Amniotic stem cell (primary cell): ENCODE measurements around the gene SELENOP.
A peak's percentile ranks its signal among the peaks of the same experiment; 100 is the strongest.

Source experiments
- DNase-seq: peaks from one replicate; lab custom pipeline; 2025; lab: John Stamatoyannopoulos, UW

SELENOP gene

GRCh38 chr5:42798284-42799240, 13.1 kb downstream of the SELENOP start:
- no peak for DNase-seq

DNA sequence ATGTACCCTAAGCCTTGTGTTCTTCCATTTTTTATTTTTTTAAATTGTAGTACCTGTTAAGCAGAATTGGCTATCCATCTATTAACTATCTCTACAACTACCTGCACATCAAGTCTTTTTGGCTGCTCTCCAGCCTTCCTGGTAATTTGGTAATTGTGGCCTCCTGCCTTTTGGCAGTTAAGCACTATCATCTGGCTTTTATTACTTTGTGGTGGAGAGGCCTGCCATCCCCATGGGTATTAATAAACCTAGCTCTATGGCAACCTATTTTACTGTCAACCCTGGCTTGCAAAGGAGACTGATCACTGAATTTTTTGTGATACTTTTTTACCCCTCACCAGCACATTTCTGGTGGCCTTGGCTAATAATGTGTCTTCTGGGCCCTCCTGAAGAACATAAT, 20.5 kb downstream of the SELENOP start:
- no peak for DNase-seq

DNA sequence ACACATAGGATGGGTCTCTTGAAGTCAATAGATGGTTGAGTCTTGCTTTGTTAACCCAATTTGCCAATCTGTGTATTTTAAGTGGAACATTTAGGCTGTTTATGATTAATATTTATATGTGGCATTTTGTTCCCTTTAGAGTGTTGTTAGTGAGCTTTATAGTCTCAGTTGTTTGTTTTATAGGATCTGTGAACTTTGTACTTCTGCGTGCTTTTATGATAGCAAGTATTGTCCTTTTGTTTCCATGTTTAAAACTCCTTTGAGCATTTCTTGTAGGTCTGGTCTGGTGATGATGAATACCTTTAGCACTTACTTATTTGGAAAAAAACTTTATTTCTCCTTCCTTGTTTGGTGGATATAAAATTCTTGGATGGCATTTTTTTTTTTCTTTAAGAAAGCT, 23.8 kb downstream of the SELENOP start:
- DNase-seq = no peak

GRCh38 chr5:42787073-42787472, 24.6 kb downstream of the SELENOP start:
- DNase-seq = no peak

- no peak for DNase-seq
Measured at GRCh38 chr5:42785756-42786155, 25.9 kb downstream of the SELENOP start.

GRCh38 chr5:42784132-42784531, 27.6 kb downstream of the SELENOP start:
- DNase-seq = no peak

- no peak for DNase-seq
Measured at GRCh38 chr5:42781584-42781983, 30.1 kb downstream of the SELENOP start.

GRCh38 chr5:42779083-42779482, 32.6 kb downstream of the SELENOP start:
- no peak for DNase-seq

- DNase-seq = no peak
Measured at GRCh38 chr5:42772265-42772993, 39.3 kb downstream of the SELENOP start.

DNA sequence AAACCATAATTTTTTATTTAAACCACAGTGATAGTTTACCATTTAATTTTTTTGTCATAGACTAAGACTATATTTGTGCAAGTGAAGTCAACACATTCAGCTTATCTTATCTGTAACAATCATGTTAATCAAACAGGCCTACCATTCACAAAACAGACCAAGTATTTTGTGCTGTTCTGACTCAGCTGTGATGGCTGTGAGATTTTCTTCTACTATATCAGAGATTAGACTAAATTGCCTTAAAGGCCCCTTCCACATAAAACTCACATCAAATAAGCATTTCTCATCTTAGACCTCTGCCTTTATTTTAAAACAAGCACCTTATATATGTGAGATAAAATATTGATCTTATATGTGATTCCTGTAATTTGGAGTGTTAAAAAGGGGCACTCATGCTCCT, 41.7 kb downstream of the SELENOP start:
- no peak for DNase-seq

- DNase-seq = no peak
Measured at GRCh38 chr5:42768106-42768504, 43.6 kb downstream of the SELENOP start.

DNA sequence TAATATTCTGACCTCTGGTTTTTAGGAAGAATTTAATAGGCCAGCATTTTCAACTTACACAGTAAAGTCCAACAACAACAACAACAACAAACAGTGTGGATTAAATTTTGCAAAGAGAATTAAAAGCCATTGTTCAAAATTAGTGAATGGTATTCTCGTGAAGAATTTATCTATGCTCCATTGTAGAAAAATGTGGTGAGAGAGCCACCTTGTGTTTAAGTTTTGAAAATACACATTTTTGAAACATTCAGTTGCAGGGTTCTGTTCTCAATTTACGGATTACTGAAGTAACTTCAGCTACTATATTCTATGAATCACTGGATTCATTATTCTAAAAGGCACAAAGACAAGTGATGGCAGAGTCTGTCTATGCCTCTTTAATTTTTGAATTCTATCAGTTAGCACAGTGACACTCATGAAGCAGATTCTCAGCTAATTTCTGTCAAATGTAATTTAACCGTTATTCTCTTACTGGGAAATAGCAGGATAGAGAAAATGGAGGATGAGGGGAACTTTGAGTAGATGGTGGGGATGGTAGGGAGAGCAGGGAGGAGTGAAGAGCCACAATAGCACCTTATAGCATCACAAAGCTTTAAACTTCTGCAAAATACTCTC, 44.1 kb downstream of the SELENOP start:
- DNase-seq = peak; percentile 5

GRCh38 chr5:42761791-42762190, 49.9 kb downstream of the SELENOP start:
- DNase-seq = no peak

DNA sequence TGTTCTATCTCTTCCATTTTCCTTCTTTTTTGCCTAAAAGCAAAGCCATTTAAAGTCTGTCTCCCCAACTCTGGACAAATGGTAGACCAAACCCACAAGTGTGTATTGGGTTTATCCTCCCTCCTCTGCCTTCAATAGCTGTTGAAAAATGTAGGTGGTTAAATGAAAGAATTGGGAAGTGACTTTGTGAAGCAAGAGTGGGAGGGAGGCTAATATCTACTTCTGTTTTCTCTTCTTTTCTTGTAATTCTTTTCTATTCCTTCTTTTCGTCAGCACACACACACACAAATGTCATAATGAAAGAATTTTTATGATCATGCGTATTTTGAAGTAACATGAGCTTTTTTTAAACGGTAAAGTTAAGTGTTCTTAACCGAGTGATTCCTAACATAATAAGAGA, 51.3 kb downstream of the SELENOP start:
- no peak for DNase-seq

DNA sequence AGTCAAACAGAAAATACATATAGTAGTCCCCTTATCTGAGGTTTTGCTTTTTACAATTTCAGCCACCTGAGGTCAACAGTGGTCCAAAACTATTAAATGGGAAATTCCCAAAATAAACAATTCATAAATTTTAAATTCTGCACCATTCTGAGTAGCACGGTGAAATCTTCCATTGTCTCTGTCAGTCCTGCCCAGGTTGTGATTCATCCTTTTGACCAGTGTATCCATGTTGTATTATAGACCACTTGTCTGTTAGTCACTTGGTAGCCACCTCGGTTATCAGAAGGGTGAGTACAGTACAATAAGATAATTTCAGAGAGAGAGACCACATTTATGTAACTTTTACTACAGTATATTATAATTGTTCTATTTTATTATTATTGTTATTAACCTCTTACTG, 52.2 kb downstream of the SELENOP start:
- DNase-seq = no peak

DNA sequence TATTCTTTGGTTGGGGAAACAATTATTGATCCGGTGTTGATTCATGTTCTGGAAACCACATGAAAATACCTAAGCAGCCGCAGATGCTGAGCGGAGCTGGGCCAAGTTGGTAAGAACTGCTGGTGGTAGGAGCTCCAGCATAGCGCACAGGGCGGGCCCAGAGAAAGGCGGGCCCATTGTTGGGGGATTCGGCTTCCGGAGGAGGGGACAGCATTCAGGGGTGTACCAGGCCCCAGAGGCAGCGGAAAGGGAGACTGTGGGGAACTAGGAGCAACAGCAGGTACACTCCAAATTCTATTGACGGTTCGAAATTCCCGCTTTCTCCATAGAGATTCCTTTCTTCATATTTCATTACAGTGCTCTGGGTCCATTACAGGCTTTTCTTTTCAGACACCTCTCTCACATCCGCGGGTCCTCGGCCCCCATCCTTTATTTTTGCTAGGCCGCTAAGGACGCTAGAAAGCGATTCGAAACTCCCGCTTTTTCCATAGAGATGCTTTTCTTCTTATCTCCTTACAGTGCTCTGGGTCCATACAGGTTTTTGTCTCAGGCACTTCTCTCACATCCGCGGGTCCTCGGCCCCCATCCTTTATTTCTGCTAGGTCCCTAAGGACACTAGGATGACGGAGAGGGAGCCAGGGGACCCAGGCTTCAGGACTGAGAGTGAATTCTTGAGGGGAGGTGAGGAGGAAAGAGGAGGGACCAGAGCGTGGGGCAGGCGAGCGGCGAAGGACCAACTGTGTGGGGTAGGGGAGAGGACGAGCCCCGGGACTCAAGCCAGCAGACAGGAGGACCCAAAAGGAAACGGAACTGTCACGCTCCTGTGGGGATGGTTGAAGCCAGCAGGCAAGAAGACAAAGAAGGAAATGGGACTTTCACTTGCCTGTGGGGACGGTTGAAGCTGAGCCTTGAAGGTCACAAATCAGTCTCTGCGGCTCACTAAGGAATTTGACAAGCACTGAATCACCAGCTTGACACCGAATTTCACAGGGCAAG, 54.8 kb downstream of the SELENOP start, which contains the start of gene CCDC152:
Gene CCDC152, plus strand, starts transcription at position 213 of the 996 bp plus-strand sequence. CDS start 2,304 bp downstream, outside the sequence.
- DNase-seq = no peak

DNA sequence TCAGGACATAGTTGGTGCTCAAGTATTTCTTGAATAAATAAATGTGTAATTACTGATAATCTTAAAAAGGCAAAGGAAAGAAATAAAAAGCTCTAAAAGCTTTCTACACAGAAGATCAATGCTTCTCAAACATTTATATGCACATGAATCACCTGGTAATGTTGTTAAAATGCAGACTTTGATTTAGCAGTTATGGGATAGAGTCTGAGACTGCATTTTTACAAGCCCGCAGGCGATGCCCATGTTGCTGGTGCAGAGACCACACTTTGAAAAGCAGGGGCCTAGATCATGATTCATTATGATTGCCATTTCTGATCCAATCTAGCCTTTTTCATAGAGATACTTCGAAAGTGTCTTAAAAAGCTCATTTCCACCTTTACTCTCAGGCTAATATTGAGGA, 58.6 kb downstream of the SELENOP start:
- no peak for DNase-seq

GRCh38 chr5:42751044-42751443, 60.6 kb downstream of the SELENOP start:
- no peak for DNase-seq

DNA sequence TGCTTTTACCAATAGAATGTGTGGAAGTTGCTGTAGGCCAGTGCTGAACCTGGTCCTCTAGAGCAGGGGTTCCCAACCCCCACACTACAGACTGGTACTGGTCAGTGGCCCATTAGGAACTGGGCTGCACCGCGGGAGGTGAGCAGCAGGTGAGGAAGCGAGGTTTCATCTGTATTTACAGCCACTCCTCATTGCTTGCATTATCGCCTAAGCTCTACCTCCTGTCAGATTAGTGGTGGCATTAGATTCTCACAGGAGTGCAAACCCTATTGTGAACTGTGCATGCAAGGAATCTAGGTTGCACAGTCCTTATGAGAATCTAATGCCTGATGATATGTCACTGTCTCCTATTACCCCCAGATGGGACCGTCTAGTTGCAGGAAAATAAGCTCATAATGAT, 61.2 kb downstream of the SELENOP start:
- no peak for DNase-seq
